Natural killer cell (primary cell): ENCODE results near the gene STAG3. TPM values are rescaled to one million over a fixed set of nuclear protein-coding genes. Genes with fewer than 3 reads are reported as not detected.
A peak's percentile ranks its signal among the peaks of the same experiment; 100 is the strongest.

Experiments used
- ATAC-seq, 3 donors: fragments of 150-1000 bp in 2 of 3; fragments of 200-7000 bp in 1 of 3; cut with Tn5 transposase; 1 replicate in 1 of 3; 2 replicates in 2 of 3; pipeline ENCODE4 v1.10.0; 2021; ENCODE audit warnings: mild to moderate bottlenecking in 2 of 3, moderate library complexity in 2 of 3
- DNase-seq, 2 donors: peaks; one replicate each; pipeline versions ENCODE4 v3.0.0 to v3.0.0-alpha.2; 2013 to 2021; ENCODE audit warnings: mixed read lengths in 1 of 2
- H3K27ac ChIP-seq: one replicate; pipeline ENCODE4 v1.5.1; 2013; ENCODE audit warnings: mild to moderate bottlenecking, low read length
- H3K27me3 ChIP-seq: one replicate; pipeline ENCODE4 v1.6.1; 2013; ENCODE audit warnings: low read length; ENCODE audit not compliant: control insufficient read depth, insufficient read depth
- H3K36me3 ChIP-seq: one replicate; pipeline ENCODE4 v1.6.1; 2013; ENCODE audit warnings: low read length; ENCODE audit not compliant: control insufficient read depth, insufficient read depth
- H3K4me1 ChIP-seq: one replicate; pipeline ENCODE4 v1.6.1; 2013; ENCODE audit warnings: low read length; ENCODE audit not compliant: control insufficient read depth, insufficient read depth
- H3K4me3 ChIP-seq: one replicate; pipeline ENCODE4 v1.5.1; 2013; ENCODE audit warnings: low read length
- H3K9me3 ChIP-seq: one replicate; pipeline ENCODE4 v1.6.1; 2013; ENCODE audit warnings: low read length; ENCODE audit not compliant: control insufficient read depth, insufficient read depth
- H3K27ac Mint-ChIP-seq, 2 donors: one replicate each; pipeline ENCODE4 v1.8.0; 2022; ENCODE audit warnings: mild to moderate bottlenecking in 2 of 2, mixed read lengths in 2 of 2, moderate library complexity in 1 of 2
- H3K27me3 Mint-ChIP-seq, 2 donors: one replicate each; pipeline ENCODE4 v1.8.0; 2022; ENCODE audit warnings: low read depth in 2 of 2, mixed read lengths in 2 of 2
- H3K36me3 Mint-ChIP-seq: one replicate; pipeline ENCODE4 v1.8.0; 2022; ENCODE audit warnings: mixed read lengths
- H3K4me1 Mint-ChIP-seq, 2 donors: one replicate each; pipeline ENCODE4 v1.8.0; 2022; ENCODE audit warnings: mixed read lengths in 2 of 2
- H3K4me3 Mint-ChIP-seq: one replicate; pipeline ENCODE4 v1.8.0; 2022; ENCODE audit warnings: mild to moderate bottlenecking, moderate library complexity, mixed read lengths
- H3K9me3 Mint-ChIP-seq, 2 donors: one replicate each; pipeline ENCODE4 v1.8.0; 2022; ENCODE audit warnings: mixed read lengths in 2 of 2
- WGBS: methylation state at CpG from one replicate; pipeline ENCODE4 v1.1.7; 2013; ENCODE audit warnings: missing lambda C conversion rate; ENCODE audit not compliant: insufficient coverage; 5-methylcytosine and 5-hydroxymethylcytosine counted together
- intact Hi-C: fragments of 100-400 bp; cut with micrococcal nuclease; formaldehyde crosslinking; loops from one replicate; pipeline ENCODE4 v1.14.2; 2022
- total RNA-seq, 4 donors: library from RNA; stranded (reverse); fragments of 120-200 nt in 1 of 4; gene quantifications; one replicate each; pipeline versions ENCODE4 v1.2.3 to v1.2.4, GENCODE V29; 2013 to 2022
- TF ChIP-seq, protein P1 (sequence below): fragments of 200-600 bp; IDR thresholded peaks from one replicate; pipeline ENCODE4 v1.8.0; 2022; ENCODE audit warnings: antibody characterized with exemption

The STAG3 gene
- total RNA-seq, 3 donors from 2014 or later (not counting 1 experiment from before 2014, with no cell fraction given): 5.0 to 5.6 (median 5.5) TPM

DNA sequence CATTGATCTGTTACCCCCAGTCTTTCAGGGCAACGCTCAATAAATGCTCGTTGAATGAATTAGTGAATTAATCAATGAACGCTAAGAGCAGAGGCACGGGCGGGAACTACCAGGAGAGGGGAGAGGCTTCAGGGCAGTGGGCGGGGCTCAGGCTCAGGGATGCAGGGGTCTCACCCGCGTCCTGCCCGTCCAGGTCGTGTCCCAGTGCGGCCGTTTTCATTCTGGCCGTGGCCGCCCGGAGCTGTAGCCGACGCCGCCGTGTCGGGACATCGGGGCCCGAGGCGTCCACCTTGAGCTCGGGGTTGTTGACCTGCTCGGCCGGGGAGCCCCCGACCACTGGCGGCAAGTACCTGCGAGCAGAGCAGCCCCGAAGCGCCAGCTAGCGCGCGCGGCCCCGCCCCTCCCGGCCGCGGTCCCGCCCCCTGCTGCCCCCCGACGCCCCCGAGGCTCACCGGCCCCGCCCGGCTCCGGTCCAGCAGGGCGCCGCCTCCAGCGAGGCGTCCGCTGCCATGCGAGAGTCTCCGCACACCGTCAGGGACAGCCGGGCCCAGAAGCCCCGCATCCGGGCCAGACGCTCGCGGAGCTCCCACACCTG, 6.5 kb upstream of the STAG3 start:
- no peak overlapping the region for H3K27ac ChIP-seq
- peaks cover 36% of the 10 kb centered on the region for H3K27me3 ChIP-seq
- TF ChIP-seq, protein P1, sequence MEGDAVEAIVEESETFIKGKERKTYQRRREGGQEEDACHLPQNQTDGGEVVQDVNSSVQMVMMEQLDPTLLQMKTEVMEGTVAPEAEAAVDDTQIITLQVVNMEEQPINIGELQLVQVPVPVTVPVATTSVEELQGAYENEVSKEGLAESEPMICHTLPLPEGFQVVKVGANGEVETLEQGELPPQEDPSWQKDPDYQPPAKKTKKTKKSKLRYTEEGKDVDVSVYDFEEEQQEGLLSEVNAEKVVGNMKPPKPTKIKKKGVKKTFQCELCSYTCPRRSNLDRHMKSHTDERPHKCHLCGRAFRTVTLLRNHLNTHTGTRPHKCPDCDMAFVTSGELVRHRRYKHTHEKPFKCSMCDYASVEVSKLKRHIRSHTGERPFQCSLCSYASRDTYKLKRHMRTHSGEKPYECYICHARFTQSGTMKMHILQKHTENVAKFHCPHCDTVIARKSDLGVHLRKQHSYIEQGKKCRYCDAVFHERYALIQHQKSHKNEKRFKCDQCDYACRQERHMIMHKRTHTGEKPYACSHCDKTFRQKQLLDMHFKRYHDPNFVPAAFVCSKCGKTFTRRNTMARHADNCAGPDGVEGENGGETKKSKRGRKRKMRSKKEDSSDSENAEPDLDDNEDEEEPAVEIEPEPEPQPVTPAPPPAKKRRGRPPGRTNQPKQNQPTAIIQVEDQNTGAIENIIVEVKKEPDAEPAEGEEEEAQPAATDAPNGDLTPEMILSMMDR: no peak
- no peaks in the 10 kb centered on the region for H3K9me3 ChIP-seq
- peaks cover 42% of the 10 kb centered on the region for H3K4me1 ChIP-seq
- H3K36me3 Mint-ChIP-seq: no peaks in the 10 kb centered on the region
- peak in 1 of 2 donors; percentile 63 for DNase-seq
- WGBS: 6% methylated on average over 61 of the region's 61 CpGs
- H3K4me3 ChIP-seq: peak overlapping the region; percentile 11
- no peaks in the 10 kb centered on the region for H3K9me3 Mint-ChIP-seq
- H3K27me3 Mint-ChIP-seq: peaks cover 42 to 45% of the 10 kb centered on the region in 2 donors
- H3K4me3 Mint-ChIP-seq: peak overlapping the region; percentile 70
- ATAC-seq: peak; percentile 70 to 78 (median 73)
- H3K4me1 Mint-ChIP-seq: peaks cover 28 to 48% of the 10 kb centered on the region in 2 donors
- intact Hi-C loops: no loop called here
- no peak overlapping the region for H3K27ac Mint-ChIP-seq
- no peaks in the 10 kb centered on the region for H3K36me3 ChIP-seq

DNA sequence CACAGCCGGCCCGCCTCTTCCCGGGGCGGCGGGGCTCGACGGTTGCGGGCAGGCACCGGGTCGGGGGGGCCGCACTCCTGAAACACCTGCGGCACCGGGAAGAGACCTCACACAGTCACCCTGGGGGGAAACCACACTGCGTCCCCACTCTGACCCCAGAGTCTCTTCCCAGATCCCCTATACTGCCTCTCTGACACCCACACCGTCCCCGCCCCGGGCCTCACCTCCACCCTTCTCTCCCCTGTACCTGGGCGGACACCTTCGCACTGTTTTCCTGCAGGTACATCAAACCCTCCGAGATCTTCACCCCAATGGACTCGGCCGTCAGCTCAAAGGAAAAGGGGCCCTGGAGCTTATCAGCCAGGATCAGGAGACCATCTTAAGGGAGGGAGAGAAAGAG, 5.9 kb upstream of the STAG3 start:
- no peaks in the 10 kb centered on the region for H3K36me3 Mint-ChIP-seq
- no peak overlapping the region for H3K27ac Mint-ChIP-seq
- Histone ChIP-seq H3K27me3 (peaks cover 30% of the 10 kb centered on the region), H3K36me3 (no peaks in the 10 kb centered on the region), H3K27ac (no peak overlapping the region), H3K4me3 (no peak overlapping the region), H3K9me3 (no peaks in the 10 kb centered on the region), H3K4me1 (peaks cover 37% of the 10 kb centered on the region)
- peak overlapping the region; percentile 75 for H3K4me3 Mint-ChIP-seq
- DNase-seq: peak in 1 of 2 donors; percentile 36
- H3K4me1 Mint-ChIP-seq: peaks cover 33 to 48% of the 10 kb centered on the region in 2 donors
- no peaks in the 10 kb centered on the region for H3K9me3 Mint-ChIP-seq
- TF ChIP-seq, protein P1: no peak
- 12% methylated on average over 22 of the region's 22 CpGs for WGBS
- H3K27me3 Mint-ChIP-seq: peaks cover 35 to 38% of the 10 kb centered on the region in 2 donors
- ATAC-seq: peak in 2 of 3 donors; percentile 12 to 19
- intact Hi-C loops: no loop called here

DNA sequence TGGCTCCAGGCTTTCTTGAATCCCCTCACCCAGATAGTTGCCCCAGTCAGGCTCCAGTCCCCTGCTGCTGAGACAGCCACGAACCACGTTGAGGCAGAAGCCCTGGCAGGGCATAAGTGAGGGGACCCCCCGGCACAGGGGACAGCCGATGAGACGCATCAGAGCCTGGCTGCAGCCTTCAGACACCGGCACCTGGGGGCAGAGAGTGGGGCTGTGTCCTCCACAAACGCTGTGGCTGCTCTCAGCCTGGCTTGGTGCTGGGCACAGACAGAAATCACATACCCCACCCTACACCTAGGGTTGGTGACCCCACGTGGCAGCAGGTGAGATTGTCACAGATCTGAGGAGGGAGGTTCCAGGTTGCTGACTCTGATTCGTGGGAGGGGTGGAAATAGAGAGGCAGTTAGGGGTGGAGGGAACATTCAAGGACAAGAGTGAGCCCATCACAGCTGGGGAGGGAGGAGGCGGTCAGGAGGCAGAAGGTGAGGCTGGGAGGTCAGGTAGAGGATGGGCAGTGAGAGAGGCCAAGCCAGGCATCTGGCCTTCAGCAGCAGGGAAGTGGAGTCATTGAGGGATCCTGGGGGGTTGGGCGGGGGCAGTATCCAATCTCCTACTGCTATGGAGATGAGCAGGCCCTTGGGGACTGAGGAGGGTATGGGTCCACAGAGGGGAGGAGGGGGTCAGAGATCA, 3.8 kb upstream of the STAG3 start:
- peaks cover 15 to 39% of the 10 kb centered on the region in 2 donors for H3K4me1 Mint-ChIP-seq
- intact Hi-C loops: no loop called here
- Histone ChIP-seq H3K4me3 (no peak overlapping the region), H3K4me1 (peaks cover 33% of the 10 kb centered on the region), H3K27me3 (peaks cover 13% of the 10 kb centered on the region), H3K9me3 (peaks cover 6% of the 10 kb centered on the region), H3K36me3 (no peaks in the 10 kb centered on the region), H3K27ac (no peak overlapping the region)
- 84% methylated on average over 11 of the region's 11 CpGs for WGBS
- H3K4me3 Mint-ChIP-seq: no peak overlapping the region
- H3K27me3 Mint-ChIP-seq: peaks cover 14 to 17% of the 10 kb centered on the region in 2 donors
- DNase-seq (peak in 1 of 2 donors; percentile 36), ATAC-seq (no peak)
- H3K36me3 Mint-ChIP-seq: no peaks in the 10 kb centered on the region
- TF ChIP-seq, protein P1: no peak
- H3K27ac Mint-ChIP-seq: no peak overlapping the region
- H3K9me3 Mint-ChIP-seq: no peaks in the 10 kb centered on the region
